ENCODE data around the gene TRIM52. TPM values are rescaled to one million over a fixed set of nuclear protein-coding genes. Genes with fewer than 3 reads are reported as not detected.
A peak's percentile ranks its signal among the peaks of the same experiment; 100 is the strongest.

TRIM52 gene
- total and polyA plus RNA-seq, 9 donors: 13.0 to 18.8 (median 15.3) TPM

- intact Hi-C loops (cut with DNase I): no loop called here
- no peak overlapping the region for H3K4me3 ChIP-seq
- H3K9me3 ChIP-seq: no peaks in the 10 kb centered on the region
- no peak for DNase-seq
- no peaks in the 10 kb centered on the region for H3K27me3 ChIP-seq
- 60 to 64% (median 62%) methylated on average over 7 of the region's 7 CpGs for WGBS, 3 donors
- no peak for TF ChIP-seq CTCF (IDR thresholded peaks at IDR 0.05)
- no peak for TF ChIP-seq POLR2A (IDR thresholded peaks at IDR 0.05)
- H3K36me3 ChIP-seq: no peaks in the 10 kb centered on the region
- H3K27ac ChIP-seq: no peak overlapping the region
- H3K4me1 ChIP-seq (ENCODE audit: insufficient read depth): peaks cover 11% of the 10 kb centered on the region
Measured at GRCh38 chr5:181255836-181256578, 4.9 kb downstream of the TRIM52 start.

GRCh38 chr5:181255276-181255675, 5.7 kb downstream of the TRIM52 start:
- Histone ChIP-seq H3K27ac (no peak overlapping the region), H3K36me3 (no peaks in the 10 kb centered on the region), H3K4me1 (ENCODE audit: insufficient read depth) (peaks cover 11% of the 10 kb centered on the region), H3K4me3 (no peak overlapping the region), H3K9me3 (no peaks in the 10 kb centered on the region), H3K27me3 (no peaks in the 10 kb centered on the region)
- DNase-seq: no peak
- intact Hi-C loops (cut with DNase I): no loop called here
- TF ChIP-seq EP300 (IDR thresholded peaks at IDR 0.05) (no peak), POLR2A (IDR thresholded peaks at IDR 0.05) (no peak), CTCF (IDR thresholded peaks at IDR 0.05) (no peak)
- 8 to 15% (median 10%) methylated on average over 1 of the region's 1 CpG for WGBS, 3 donors

GRCh38 chr5:181248277-181248676, 12.7 kb downstream of the TRIM52 start:
- intact Hi-C loops (cut with DNase I): loop anchor here in 1 of 4 donors (10.0 kb wide), 1 partner anchor 433 kb away; no protein-coding TSS in a partner anchor

More at GRCh38 chr5:181248277-181248676, 12.7 kb downstream of the TRIM52 start:
- peak in 1 of 5 donors; percentile 17 for DNase-seq
- no peaks in the 10 kb centered on the region for H3K36me3 ChIP-seq
- H3K4me1 ChIP-seq (ENCODE audit: insufficient read depth): peaks cover 14% of the 10 kb centered on the region
- no peak for TF ChIP-seq POLR2A (IDR thresholded peaks at IDR 0.05)
- no peak for TF ChIP-seq CTCF (IDR thresholded peaks at IDR 0.05)
- no peak for TF ChIP-seq EP300 (IDR thresholded peaks at IDR 0.05)
- H3K27me3 ChIP-seq: no peaks in the 10 kb centered on the region
- 42 to 49% (median 48%) methylated on average over 4 of the region's 4 CpGs for WGBS, 3 donors
- H3K4me3 ChIP-seq: peak overlapping the region; percentile 85
- H3K27ac ChIP-seq: peak overlapping the region in 1 of 2 donors; percentile 27
- no peaks in the 10 kb centered on the region for H3K9me3 ChIP-seq

All from ovary (tissue), 9 donors.